Activated CD8-positive, alpha-beta T cell treated with anti-CD3 and anti-CD28 coated beads, Interleukin-2, amount 10 ng/mL, durations not matched to agents 7 days and 5 days (primary cell): ENCODE measurements around the gene LBP. TPM values are rescaled to one million over a fixed set of nuclear protein-coding genes. Genes with fewer than 3 reads are reported as not detected.
"Not testable (repeated sequence)": the region's sequence is repeated elsewhere in the genome, so short reads cannot be mapped to it uniquely, and the experiment has no call there.

ENCODE experiments used
- ATAC-seq: fragments of 150-1000 bp; cut with Tn5 transposase; one replicate; pipeline ENCODE4 v1.10.0; 2021; ENCODE audit warnings: moderate library complexity
- CTCF ChIA-PET: fragments of 350-600 bp; sonication (Branson Sonifier 250); formaldehyde crosslinking; loops from one replicate; lab custom pipeline; 2021; ENCODE audit warnings: antibody characterized with exemption; lab: Charles Lee
- POLR2A ChIA-PET: fragments of 350-600 bp; sonication (Branson Sonifier 250); formaldehyde crosslinking; loops from one replicate; lab custom pipeline; 2021; ENCODE audit warnings: antibody characterized with exemption; lab: Charles Lee
- DNase-seq: peaks from one replicate; pipeline ENCODE4 v3.0.0-alpha.2; 2020
- H3K27ac Mint-ChIP-seq: one replicate; pipeline ENCODE4 v1.8.0; 2021; ENCODE audit warnings: mild to moderate bottlenecking, mixed read lengths
- H3K27me3 Mint-ChIP-seq: one replicate; pipeline ENCODE4 v1.8.0; 2021; ENCODE audit warnings: low read depth, mixed read lengths
- H3K36me3 Mint-ChIP-seq: one replicate; pipeline ENCODE4 v1.8.0; 2021; ENCODE audit warnings: low read depth, mixed read lengths
- H3K4me1 Mint-ChIP-seq: one replicate; pipeline ENCODE4 v1.8.0; 2021; ENCODE audit warnings: low read depth, mixed read lengths
- H3K4me3 Mint-ChIP-seq: one replicate; pipeline ENCODE4 v1.8.0; 2021; ENCODE audit warnings: mild to moderate bottlenecking, mixed read lengths
- H3K9me3 Mint-ChIP-seq: one replicate; pipeline ENCODE4 v1.8.0; 2022; ENCODE audit warnings: mixed read lengths; ENCODE audit not compliant: insufficient read depth
- total RNA-seq, 2 experiments: library from RNA; stranded (reverse); gene quantifications; one replicate each; pipeline ENCODE4 v1.2.3, GENCODE V29; 2021

The LBP gene
- total RNA-seq, 2 experiments from 2014 or later: not detected

GRCh38 chr20:38383147-38383546, 36.9 kb downstream of the LBP start:
- no peak overlapping the region for H3K27ac Mint-ChIP-seq
- H3K27me3 Mint-ChIP-seq: peaks cover 11% of the 10 kb centered on the region
- no peak overlapping the region for H3K4me3 Mint-ChIP-seq
- POLR2A ChIA-PET: no interaction called here
- ATAC-seq: no peak
- CTCF ChIA-PET: interaction anchor here (0.8 kb wide), 1 partner anchor 27 kb away, joined by 3 read pairs; no protein-coding TSS in a partner anchor
- no peaks in the 10 kb centered on the region for H3K9me3 Mint-ChIP-seq
- H3K4me1 Mint-ChIP-seq: no peaks in the 10 kb centered on the region
- DNase-seq: no peak
- H3K36me3 Mint-ChIP-seq: no peaks in the 10 kb centered on the region

- no peak for DNase-seq
- no peak for ATAC-seq
- POLR2A ChIA-PET: no interaction called here
- no peaks in the 10 kb centered on the region for H3K4me1 Mint-ChIP-seq
- H3K9me3 Mint-ChIP-seq: no peaks in the 10 kb centered on the region
- no peak overlapping the region for H3K27ac Mint-ChIP-seq
- CTCF ChIA-PET: interaction anchor here (0.6 to 1.4 kb wide), 2 partner anchors 49 to 1191 kb away, joined by 3 to 4 read pairs; partner anchors contain the start of gene SNHG17
- H3K27me3 Mint-ChIP-seq: peaks cover 11% of the 10 kb centered on the region
- H3K4me3 Mint-ChIP-seq: no peak overlapping the region
- H3K36me3 Mint-ChIP-seq: no peaks in the 10 kb centered on the region
Observed at GRCh38 chr20:38386004-38386403, 39.7 kb downstream of the LBP start.

GRCh38 chr20:38386851-38387250, 40.6 kb downstream of the LBP start:
- H3K27ac Mint-ChIP-seq: no peak overlapping the region
- ChIA-PET CTCF (no interaction called here), POLR2A (no interaction called here)
- no peak overlapping the region for H3K4me3 Mint-ChIP-seq
- H3K36me3 Mint-ChIP-seq: no peaks in the 10 kb centered on the region
- ATAC-seq (no peak), DNase-seq (no peak)
- peaks cover 10% of the 10 kb centered on the region for H3K27me3 Mint-ChIP-seq
- no peaks in the 10 kb centered on the region for H3K9me3 Mint-ChIP-seq
- H3K4me1 Mint-ChIP-seq: no peaks in the 10 kb centered on the region

- ChIA-PET CTCF (no interaction called here), POLR2A (no interaction called here)
- Mint-ChIP-seq H3K4me3 (no peak overlapping the region), H3K27me3 (peaks cover 8% of the 10 kb centered on the region), H3K27ac (no peak overlapping the region), H3K4me1 (no peaks in the 10 kb centered on the region), H3K9me3 (no peaks in the 10 kb centered on the region), H3K36me3 (no peaks in the 10 kb centered on the region)
- DNase-seq (no peak), ATAC-seq (no peak)
Observed at GRCh38 chr20:38387953-38388352, 41.7 kb downstream of the LBP start.

- ATAC-seq (no peak), DNase-seq (no peak)
- H3K36me3 Mint-ChIP-seq: no peaks in the 10 kb centered on the region
- POLR2A ChIA-PET: no interaction called here
- H3K9me3 Mint-ChIP-seq: no peaks in the 10 kb centered on the region
- no peak overlapping the region for H3K4me3 Mint-ChIP-seq
- CTCF ChIA-PET: no interaction called here
- H3K4me1 Mint-ChIP-seq: no peaks in the 10 kb centered on the region
- no peak overlapping the region for H3K27ac Mint-ChIP-seq
- H3K27me3 Mint-ChIP-seq: peaks cover 17% of the 10 kb centered on the region
Observed at GRCh38 chr20:38392356-38392755, 46.1 kb downstream of the LBP start.

- Mint-ChIP-seq H3K27me3 (peaks cover 16% of the 10 kb centered on the region), H3K4me3 (no peak overlapping the region), H3K9me3 (no peaks in the 10 kb centered on the region), H3K4me1 (no peaks in the 10 kb centered on the region), H3K36me3 (no peaks in the 10 kb centered on the region), H3K27ac (no peak overlapping the region)
- ChIA-PET CTCF (no interaction called here), POLR2A (no interaction called here)
- no peak for ATAC-seq
- DNase-seq: no peak
Observed at GRCh38 chr20:38393259-38393658, 47.0 kb downstream of the LBP start.

GRCh38 chr20:38395165-38395564, 48.9 kb downstream of the LBP start:
- ChIA-PET CTCF (interaction anchor here (0.8 to 1.0 kb wide), 2 partner anchors 13 to 174 kb away, joined by 3 read pairs; no protein-coding TSS in a partner anchor), POLR2A (no interaction called here)
- ATAC-seq (no peak), DNase-seq (no peak)
- no peaks in the 10 kb centered on the region for H3K9me3 Mint-ChIP-seq
- H3K27me3 Mint-ChIP-seq: peaks cover 24% of the 10 kb centered on the region
- H3K27ac Mint-ChIP-seq: no peak overlapping the region
- no peaks in the 10 kb centered on the region for H3K4me1 Mint-ChIP-seq
- no peaks in the 10 kb centered on the region for H3K36me3 Mint-ChIP-seq
- no peak overlapping the region for H3K4me3 Mint-ChIP-seq

- ATAC-seq, POLR2A ChIA-PET, H3K36me3 Mint-ChIP-seq, DNase-seq, H3K9me3 Mint-ChIP-seq, H3K27ac Mint-ChIP-seq, H3K4me3 Mint-ChIP-seq, H3K4me1 Mint-ChIP-seq: not testable (repeated sequence)
- peaks cover 24% of the 10 kb centered on the region for H3K27me3 Mint-ChIP-seq
- CTCF ChIA-PET: interaction anchor here (1.0 kb wide), 1 partner anchor 12 kb away, joined by 3 read pairs; no protein-coding TSS in a partner anchor
Observed at GRCh38 chr20:38395751-38396395, 49.6 kb downstream of the LBP start.

GRCh38 chr20:38402089-38402488, 55.8 kb downstream of the LBP start:
- ChIA-PET CTCF (no interaction called here), POLR2A (no interaction called here)
- ATAC-seq (no peak), DNase-seq (no peak)
- no peaks in the 10 kb centered on the region for H3K9me3 Mint-ChIP-seq
- H3K4me1 Mint-ChIP-seq: no peaks in the 10 kb centered on the region
- H3K27me3 Mint-ChIP-seq: peaks cover 12% of the 10 kb centered on the region
- peaks cover 11% of the 10 kb centered on the region for H3K36me3 Mint-ChIP-seq
- H3K4me3 Mint-ChIP-seq: no peak overlapping the region
- no peak overlapping the region for H3K27ac Mint-ChIP-seq

GRCh38 chr20:38402816-38403215, 56.5 kb downstream of the LBP start:
- Mint-ChIP-seq H3K4me3 (no peak overlapping the region), H3K9me3 (no peaks in the 10 kb centered on the region), H3K27me3 (peaks cover 8% of the 10 kb centered on the region), H3K27ac (no peak overlapping the region), H3K4me1 (no peaks in the 10 kb centered on the region), H3K36me3 (peaks cover 15% of the 10 kb centered on the region)
- CTCF ChIA-PET: no interaction called here
- ATAC-seq (no peak), DNase-seq (no peak)
- POLR2A ChIA-PET: no interaction called here

GRCh38 chr20:38404016-38404415, 57.7 kb downstream of the LBP start:
- H3K9me3 Mint-ChIP-seq: no peaks in the 10 kb centered on the region
- ChIA-PET CTCF (no interaction called here), POLR2A (no interaction called here)
- ATAC-seq: no peak
- no peak overlapping the region for H3K4me3 Mint-ChIP-seq
- H3K27ac Mint-ChIP-seq: no peak overlapping the region
- H3K4me1 Mint-ChIP-seq: no peaks in the 10 kb centered on the region
- H3K27me3 Mint-ChIP-seq: peaks cover 5% of the 10 kb centered on the region
- peaks cover 24% of the 10 kb centered on the region for H3K36me3 Mint-ChIP-seq
- no peak for DNase-seq

- no peaks in the 10 kb centered on the region for H3K27me3 Mint-ChIP-seq
- no peaks in the 10 kb centered on the region for H3K4me1 Mint-ChIP-seq
- ChIA-PET CTCF (no interaction called here), POLR2A (no interaction called here)
- peaks cover 26% of the 10 kb centered on the region for H3K36me3 Mint-ChIP-seq
- H3K27ac Mint-ChIP-seq: no peak overlapping the region
- no peak overlapping the region for H3K4me3 Mint-ChIP-seq
- H3K9me3 Mint-ChIP-seq: no peaks in the 10 kb centered on the region
- ATAC-seq (no peak), DNase-seq (no peak)
Observed at GRCh38 chr20:38405132-38405531, 58.9 kb downstream of the LBP start.
